DMS114 treated with DMSO at 0.1 percent for 48 hours (cell line): Measurements from ENCODE around the gene OR6K2.

Experiments used
- DNase-seq: peaks from one replicate; lab custom pipeline; 2025; ENCODE audit not compliant: unreplicated experiment; lab: John Stamatoyannopoulos, UW

The OR6K2 gene

GRCh38 chr1:158686111-158687009 is 14.1 kb downstream of the OR6K2 start, which contains the start of gene SPTA1:
Gene SPTA1, minus strand, starts transcription at chr1:158686715. Its CDS starts 198 bp downstream, at chr1:158686517.
- DNase-seq: no peak

GRCh38 chr1:158685085-158685484 is 15.4 kb downstream of the OR6K2 start:
- no peak for DNase-seq

GRCh38 chr1:158681606-158682005 is 18.8 kb downstream of the OR6K2 start:
- no peak for DNase-seq

- DNase-seq: no peak
Observed at GRCh38 chr1:158679289-158679688, 21.2 kb downstream of the OR6K2 start.

GRCh38 chr1:158675563-158676323 is 24.7 kb downstream of the OR6K2 start:
- no peak for DNase-seq

- DNase-seq: no peak
Observed at GRCh38 chr1:158674302-158674701, 26.1 kb downstream of the OR6K2 start.

- DNase-seq: no peak
Observed at GRCh38 chr1:158666037-158666436, 34.4 kb downstream of the OR6K2 start.

- DNase-seq: no peak
Observed at GRCh38 chr1:158654571-158654970, 45.9 kb downstream of the OR6K2 start.

GRCh38 chr1:158654086-158654485 is 46.4 kb downstream of the OR6K2 start:
- DNase-seq: no peak

GRCh38 chr1:158652721-158653334 is 47.6 kb downstream of the OR6K2 start:
- DNase-seq: no peak
